Skin of body (tissue), 2 donors: ENCODE results near the gene THOC6. TPM values are rescaled to one million over a fixed set of nuclear protein-coding genes. Genes with fewer than 3 reads are reported as not detected.

Experiments used
- DNase-seq: peaks from one replicate; lab custom pipeline; 2025; lab: John Stamatoyannopoulos, UW
- total RNA-seq: library from RNA; depleted of rRNA; stranded (reverse); fragments of >200 nt; gene quantifications from one replicate; pipeline ENCODE4 v1.2.3, GENCODE V29; 2014

The THOC6 gene
- total RNA-seq = 13.7 TPM

GRCh38 chr16:3023669-3024478 lies at the start of gene THOC6, which contains the start of gene HCFC1R1:
TSS of gene THOC6 (plus strand) at chr16:3024035. CDS start at chr16:3024327, 292 bp downstream.
TSS of gene HCFC1R1 (minus strand) at chr16:3023942. CDS start at chr16:3023941, 1 bp downstream.
- DNase-seq = peak; percentile 92

DNA sequence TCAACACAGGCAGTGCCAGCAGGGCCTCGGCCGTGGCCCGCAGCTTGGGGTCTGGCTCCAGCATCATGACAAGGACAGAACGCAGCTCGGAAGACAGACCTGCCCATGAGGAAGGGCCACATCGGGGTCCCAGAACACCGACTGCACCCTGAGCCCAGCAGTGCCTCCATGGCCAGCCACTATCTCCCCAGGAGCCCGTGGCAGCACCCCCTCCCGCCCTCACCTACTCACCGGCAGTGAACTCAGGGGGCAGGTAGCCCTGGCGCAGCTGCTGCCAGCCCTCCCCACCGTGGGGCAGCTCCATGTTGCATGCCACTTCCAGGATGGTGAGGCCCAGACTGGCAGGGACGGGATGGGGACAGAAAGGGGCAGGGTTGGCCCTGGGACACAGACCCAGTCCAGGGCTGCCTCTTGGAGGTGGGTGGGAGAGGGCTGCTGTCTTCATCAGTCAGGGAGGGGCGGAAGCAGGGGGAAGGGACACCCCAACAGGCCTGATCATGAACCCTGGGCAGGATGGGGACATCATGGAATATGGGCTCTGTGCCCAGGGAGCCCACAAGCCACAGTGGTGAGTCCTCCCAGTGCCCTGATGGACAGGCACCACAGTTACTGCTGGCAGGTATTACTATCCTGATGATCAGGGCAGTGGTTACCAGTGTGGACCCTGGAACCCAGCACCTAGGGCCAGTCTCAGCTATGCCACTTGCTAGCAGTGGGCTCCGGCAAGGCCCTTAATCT lies 49.3 kb upstream of the THOC6 start:
- no peak for DNase-seq

DNA sequence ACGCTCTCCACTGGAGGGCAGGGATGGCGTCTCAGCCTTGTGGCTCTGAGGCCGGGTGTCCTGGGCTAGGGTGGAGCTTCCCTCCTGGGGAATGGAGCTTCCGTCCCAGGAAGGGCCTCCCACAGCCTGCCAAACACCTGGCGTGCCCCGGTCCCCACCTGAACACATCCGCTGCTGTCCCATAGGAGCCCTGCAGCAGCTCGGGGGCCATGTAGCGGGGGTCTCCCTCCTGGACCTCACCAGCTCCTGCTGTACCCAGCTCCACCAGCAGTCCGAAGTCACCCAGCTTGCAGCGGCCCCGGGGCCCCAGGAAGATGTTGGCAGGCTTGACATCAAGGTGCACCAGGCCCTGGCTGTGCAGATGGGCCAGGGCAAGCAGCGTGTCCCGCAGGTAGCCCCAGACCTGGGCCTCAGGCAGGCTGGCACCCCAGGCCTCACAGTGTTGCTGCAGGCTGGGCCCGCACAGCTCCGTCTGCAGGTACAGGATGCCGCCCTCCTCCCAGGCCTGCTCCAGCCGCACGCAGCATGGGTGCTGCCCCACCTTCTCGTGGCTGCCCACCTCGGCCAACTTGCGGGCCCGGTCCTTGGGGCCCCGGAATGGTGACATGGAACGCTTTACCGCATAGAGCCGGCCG lies 48.6 kb upstream of the THOC6 start:
- no peak for DNase-seq

GRCh38 chr16:2976201-2976600 lies 47.6 kb upstream of the THOC6 start:
- DNase-seq = no peak

GRCh38 chr16:2976673-2977072 lies 47.2 kb upstream of the THOC6 start:
- no peak for DNase-seq

DNA sequence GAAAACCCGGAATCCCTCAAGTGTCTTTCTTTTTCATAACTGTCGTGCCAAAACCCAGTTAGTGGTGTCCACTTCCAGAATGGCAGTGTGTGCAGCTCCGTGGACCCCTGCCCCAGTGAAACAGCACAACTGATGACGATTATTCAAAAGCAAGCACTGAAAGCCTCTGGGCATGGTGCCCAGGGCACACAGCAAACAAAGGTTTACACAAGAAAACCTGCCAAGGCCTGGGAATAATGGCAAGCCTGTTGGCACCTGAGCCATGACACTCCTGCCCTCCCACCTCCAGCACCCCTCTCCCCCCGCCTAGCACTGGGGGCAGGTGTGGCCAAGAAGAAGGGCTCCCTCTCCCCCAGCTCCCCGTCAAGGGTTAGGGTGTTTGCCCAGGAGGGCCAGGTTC lies 46.4 kb upstream of the THOC6 start:
- no peak for DNase-seq

DNA sequence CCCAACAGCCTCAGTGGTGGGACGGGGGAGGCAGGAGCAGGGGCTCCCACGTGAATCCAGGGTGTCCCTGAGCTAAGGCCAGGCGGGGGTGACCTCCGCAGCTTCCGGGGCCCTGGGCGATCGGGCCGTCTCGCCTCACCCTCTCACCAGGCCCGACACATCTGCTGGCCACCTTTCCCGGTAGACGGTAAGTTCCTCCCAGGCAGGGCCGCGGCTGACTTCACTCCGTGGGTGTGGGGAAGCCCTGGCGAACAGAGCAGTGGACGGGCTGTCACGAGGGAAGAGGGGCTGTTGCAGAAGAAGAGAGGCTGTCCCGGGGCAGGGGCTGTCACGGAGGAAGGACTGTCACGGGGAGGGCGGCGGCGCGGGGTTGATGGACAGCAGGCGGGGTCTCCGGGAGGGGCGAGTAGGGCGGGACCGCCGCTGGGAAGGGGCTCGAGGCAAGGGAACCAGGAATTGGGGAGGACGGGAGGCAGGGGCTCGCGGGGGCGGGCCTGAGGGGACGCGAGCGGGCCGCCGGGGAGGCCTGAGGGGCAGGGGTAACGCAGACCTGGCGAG lies 44.1 kb upstream of the THOC6 start:
- DNase-seq = no peak

DNA sequence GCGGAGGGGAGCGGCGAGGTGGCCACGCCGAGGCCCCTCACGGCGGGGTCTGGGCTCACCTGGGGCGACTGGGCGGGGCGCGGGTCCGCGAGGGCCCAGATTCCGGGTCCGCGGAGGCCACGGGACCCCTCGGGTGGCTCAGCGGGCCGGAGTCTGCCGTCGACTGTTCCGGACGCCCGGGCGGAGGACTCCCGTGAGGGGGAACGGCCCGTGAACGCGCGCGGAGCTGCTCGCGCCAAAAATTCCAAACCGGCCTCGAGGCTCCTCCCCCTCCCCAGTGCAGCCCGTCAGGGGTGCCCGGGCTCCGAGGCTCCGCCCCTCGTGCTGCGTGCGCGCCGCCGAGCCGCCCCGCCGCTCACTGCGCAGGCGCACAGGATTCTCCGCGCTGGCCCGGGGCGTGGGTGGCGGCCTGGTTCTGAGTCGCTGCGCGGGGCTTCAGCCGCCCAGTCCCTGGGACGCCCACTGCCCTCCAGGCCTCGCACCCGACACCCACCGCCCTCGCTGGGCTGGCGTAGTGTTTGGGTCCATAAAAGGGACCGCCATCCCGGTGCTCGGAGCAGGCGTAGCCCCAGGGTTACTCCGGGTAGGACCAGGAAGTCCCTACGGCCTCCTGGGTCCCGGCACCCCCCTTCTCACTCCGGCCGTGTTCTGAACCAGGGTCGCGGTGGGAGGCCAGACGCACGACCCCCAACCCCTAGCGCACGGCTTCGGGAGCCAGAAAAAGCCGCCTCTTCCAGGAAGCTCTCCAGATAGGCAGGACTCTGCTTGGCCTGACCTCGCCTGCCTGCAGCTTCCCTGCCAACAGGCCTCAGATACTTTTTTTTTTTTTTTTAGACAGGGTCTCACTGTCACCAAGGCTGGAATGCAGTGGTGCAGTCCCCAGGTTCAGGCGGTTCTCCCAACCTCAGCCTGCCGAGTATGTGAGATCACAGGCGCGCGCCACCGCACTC lies 43.3 kb upstream of the THOC6 start, which contains the start of gene PKMYT1:
PKMYT1 (minus strand) TSS at position 220 of the 950 bp plus-strand sequence. CDS start 789 bp downstream, outside the sequence.
- peak; percentile 82 for DNase-seq

- no peak for DNase-seq
Measured at GRCh38 chr16:2981177-2981898, 42.5 kb upstream of the THOC6 start.

- no peak for DNase-seq
Measured at GRCh38 chr16:2981899-2982250, 42.0 kb upstream of the THOC6 start.

DNA sequence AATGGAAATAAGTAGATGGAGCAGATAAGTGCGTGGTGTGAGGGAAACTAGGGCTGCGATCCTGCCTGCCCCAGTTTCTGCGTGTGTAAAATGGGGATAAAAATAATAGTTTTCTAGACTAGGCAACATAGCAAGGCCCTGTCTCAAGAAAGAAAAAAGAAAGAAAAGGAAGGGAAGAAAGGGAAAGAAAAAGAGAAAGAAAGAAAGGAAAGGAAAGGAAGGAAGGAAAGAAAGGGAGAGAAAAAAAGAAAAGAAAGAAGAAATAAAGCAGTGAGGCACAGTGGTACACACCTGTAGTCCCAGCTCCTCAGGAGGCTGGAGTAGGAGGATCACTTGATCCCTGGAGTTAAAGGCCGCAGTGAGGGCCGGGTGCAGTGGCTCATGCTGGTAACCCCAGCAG lies 41.4 kb upstream of the THOC6 start:
- no peak for DNase-seq

DNA sequence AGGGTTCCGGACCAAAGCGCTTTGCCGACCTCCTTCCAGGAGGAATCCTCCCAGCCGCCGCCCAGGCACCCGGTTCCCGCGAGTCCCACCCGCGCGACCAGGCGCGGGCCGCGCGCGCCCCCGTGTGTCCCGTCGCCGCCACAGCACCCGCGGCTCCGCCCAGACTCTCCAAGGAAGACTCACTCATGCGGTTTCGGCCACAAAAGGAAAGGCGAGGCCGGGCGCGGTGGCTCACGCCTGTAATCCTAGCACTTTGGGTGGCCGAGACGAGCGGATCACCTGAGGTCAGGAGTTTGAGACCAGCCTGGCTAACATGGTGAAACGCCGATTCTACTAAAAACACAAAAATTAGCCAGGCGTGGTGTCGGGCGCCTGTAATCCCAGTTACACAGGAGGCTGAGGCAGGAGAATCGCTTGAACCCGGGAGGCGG lies 40.1 kb upstream of the THOC6 start:
- DNase-seq = no peak

GRCh38 chr16:2985462-2985861 lies 38.4 kb upstream of the THOC6 start:
- no peak for DNase-seq

DNA sequence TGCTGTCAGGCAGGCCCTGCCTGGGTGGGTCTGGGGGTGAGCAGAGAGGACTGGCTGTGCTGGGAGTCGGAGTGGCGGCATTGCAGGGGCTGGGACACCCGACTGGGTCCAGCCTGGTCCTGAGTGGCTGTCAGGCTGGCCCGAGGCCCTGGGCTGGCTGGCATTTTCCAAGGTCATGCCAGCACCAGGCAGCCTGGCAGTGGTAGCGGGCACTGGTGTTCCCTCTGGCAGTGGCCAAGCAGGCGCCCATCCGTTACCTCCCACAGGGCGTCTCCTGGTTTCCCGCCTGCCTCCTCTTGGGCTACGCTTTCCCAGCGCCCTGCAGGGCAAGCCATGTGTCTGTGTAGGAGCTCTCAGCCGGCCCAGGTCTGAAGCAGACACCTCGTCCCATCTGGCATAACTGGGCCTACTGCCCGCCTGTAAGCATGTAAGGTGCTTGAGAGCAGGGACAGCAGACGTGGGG lies 37.9 kb upstream of the THOC6 start:
- DNase-seq = no peak

DNA sequence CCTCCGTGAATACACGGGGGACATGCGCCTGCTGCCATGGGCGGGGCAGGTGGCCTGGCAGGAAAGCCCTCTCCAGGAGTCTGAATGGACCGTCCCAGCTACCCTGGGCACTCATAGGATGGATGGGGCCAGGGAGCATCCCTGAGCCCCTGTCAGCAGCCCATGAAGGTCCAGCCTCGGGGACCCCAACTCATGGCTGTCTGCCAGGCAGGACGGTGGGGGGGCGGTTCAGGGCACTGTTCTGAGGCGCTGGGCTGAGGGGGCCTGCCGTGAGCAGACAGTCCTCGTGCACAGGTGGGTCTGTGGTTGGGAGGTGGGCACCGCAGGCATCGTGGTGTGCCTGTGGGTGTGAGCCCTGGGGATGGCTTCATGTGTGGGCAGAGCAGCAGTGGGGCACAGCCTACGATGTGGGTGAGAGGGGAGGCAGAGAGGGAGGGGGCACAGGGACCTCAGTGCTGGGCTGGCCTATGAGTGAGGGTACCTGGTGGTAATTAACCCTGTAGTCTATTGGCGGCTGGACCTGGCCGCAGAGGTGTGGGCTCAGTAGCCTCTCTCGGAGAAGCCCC lies 37.1 kb upstream of the THOC6 start:
- DNase-seq = no peak

DNA sequence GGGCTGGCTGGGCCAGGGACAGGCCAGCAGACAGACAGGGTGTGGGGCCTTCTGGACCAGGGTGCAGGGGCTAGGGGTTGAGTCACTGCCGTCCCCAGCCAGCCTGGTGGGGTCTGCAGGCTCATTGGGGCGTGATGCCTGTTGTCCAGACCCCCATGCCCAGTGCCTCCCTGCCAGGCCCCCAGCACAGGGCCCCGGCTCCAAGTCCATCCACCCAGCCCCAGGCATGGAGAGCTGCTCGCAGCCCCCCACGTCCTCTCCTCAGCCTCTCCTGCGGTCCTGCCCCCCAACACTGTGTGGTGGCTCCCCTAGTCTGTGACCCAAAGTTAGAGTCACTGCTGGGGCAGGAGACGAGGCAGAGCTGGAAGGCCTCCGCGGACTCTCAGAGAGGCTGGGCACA lies 36.5 kb upstream of the THOC6 start:
- DNase-seq = no peak

- DNase-seq = no peak
Measured at GRCh38 chr16:2987833-2988232, 36.0 kb upstream of the THOC6 start.

DNA sequence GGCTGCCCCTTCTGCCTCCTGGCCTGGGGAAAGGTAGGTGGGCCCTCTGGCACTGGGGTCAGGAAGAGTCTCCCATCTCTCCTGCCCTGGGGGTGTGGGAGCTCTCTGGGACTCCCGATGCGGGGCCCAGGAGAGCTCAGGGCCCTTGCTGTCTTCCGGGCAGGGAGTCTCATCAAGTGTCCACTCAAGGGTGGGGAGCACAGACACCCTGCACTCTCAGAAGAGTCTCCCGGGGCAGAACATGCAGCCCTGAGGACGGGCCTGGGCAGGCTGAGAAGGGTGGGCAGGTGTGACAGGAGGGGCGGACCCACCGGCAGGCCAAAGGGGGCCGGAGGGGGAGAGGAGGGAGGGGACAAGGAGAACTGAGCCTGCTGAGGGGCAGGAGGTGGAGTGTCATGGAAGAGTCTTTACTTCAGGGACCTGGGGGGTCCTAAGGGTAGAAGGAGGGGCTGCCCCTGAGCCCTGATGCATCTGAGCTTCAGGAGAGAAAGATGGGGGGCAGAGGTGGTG lies 35.2 kb upstream of the THOC6 start:
- no peak for DNase-seq

DNA sequence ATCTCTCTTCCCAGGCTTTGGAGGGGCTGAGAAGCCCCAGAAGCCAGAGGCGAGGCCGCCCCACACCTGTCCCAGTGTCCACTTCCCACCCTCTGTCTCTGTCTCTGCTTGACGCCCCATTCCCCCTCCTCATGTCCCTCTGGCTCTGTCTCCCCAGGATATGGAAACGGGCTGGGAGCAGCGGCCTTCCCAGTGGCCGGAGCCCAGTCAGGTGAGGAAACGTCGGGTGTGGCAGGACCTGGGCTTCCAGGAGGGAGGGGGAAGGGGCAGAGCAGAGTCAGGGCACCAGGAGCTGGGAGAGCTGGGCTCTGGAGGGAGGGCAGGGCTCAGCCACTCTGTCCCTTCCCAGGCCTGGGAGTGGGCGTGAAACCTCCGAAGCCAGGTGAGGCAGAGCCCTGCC lies 32.9 kb upstream of the THOC6 start:
- no peak for DNase-seq
